Activated CD4-positive, alpha-beta T cell treated with anti-CD3 and anti-CD28 coated beads, Interleukin-2, amount 50 U/mL, for 1 hour (primary cell): Measurements from ENCODE around the gene OAS1.
"Not testable (repeated sequence)": the region's sequence is repeated elsewhere in the genome, so short reads cannot be mapped to it uniquely, and the experiment has no call there.

ENCODE experiments used
- DNase-seq: peaks from one replicate; pipeline ENCODE4 v3.0.0-alpha.2; 2020

The OAS1 gene

GRCh38 chr12:112937741-112938719, 31.3 kb downstream of the OAS1 start, which contains the start of gene OAS3:
TSS of gene OAS3 (plus strand) at chr12:112938474. CDS start at chr12:112938531, 57 bp downstream.
- DNase-seq: peak; percentile 52

DNA sequence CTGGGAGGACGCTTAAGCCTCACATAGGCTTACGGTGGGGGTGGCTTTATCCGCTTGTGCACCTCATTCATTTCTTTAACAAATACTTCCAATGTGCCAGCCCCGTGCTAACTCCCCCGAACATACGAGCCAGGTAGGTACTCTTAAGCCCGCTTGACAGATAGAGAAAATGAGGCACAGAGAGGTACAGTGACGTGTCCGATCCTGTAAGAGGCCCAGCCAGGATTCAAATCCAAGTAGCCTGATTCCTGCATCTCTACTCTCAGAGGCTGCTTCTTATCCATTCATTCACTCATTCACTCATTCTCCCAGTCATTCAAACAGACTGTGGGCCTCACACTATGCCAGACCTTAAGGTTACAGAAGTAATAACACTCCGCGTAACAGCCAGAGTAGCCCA, 32.0 kb downstream of the OAS1 start:
- DNase-seq: no peak

GRCh38 chr12:112939761-112940381, 33.1 kb downstream of the OAS1 start:
- DNase-seq: no peak

DNA sequence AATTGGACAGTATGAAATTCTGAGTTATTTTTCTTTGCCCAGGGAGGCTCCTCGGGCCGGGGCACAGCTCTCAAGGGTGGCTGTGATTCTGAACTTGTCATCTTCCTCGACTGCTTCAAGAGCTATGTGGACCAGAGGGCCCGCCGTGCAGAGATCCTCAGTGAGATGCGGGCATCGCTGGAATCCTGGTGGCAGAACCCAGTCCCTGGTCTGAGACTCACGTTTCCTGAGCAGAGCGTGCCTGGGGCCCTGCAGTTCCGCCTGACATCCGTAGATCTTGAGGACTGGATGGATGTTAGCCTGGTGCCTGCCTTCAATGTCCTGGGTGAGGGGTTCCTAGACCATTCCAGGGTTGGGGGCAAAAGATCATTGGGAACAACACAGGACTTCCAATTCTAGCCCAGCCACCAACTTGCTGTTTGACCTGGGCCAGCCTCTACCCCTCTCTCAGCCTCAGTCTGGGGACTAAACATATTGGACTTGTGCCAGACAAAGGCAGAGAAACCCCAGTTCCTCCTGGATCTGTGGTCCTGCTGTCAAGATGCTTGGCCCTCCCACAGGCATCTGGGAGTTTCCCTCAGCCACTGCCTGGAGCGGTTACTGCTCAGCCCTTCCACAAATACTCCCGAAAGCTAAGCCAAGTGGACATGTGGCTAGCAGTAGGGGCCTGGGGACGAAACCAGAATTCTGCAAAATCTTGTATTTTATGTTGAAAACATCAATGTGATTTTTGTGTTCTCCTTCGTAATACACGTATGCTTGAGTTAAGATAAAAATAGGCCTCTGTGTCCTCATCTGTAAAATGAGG, 35.0 kb downstream of the OAS1 start:
- DNase-seq: no peak

GRCh38 chr12:112942572-112942971, 35.8 kb downstream of the OAS1 start:
- DNase-seq: no peak

- no peak for DNase-seq
Measured at GRCh38 chr12:112944024-112944690, 37.4 kb downstream of the OAS1 start.

DNA sequence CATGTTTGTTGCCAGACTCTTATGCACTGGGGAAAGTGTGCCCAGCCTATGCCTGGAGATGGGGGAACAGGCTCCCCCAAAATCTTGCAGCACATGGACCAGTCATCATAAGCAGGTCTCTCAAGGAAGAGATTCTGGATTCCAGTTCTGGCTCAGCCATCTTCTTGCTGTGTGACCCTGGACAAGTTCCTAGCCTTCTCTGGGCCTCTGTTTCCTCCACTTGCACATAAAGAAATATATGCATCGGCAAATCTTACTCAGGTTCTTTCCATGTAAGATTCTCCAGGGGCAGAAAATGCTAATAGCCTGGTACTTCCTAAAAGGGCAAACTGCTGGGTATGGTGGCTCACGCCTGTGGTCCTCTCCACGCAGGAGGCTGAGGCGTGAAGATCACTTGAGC, 38.8 kb downstream of the OAS1 start:
- no peak for DNase-seq

- DNase-seq: no peak
Measured at GRCh38 chr12:112946236-112947000, 39.7 kb downstream of the OAS1 start.

DNA sequence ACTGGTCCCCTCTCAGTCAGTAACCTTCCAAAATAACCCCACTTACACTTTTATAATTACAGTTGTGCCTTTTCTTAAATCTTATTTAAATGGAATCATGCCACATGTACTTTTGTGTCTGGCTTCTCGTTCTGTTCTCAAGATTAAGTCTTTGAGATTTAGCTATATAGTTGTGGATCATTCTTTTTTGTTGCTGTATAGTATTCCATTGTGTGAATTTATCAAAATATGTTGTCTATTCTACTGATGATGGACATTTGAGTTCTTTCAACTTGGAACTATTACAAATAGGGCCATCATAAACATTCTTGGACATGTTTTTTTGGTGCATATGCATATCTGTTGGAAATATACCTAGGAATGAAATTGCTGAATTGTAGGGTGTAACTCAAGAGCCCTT, 40.6 kb downstream of the OAS1 start:
- no peak for DNase-seq

DNA sequence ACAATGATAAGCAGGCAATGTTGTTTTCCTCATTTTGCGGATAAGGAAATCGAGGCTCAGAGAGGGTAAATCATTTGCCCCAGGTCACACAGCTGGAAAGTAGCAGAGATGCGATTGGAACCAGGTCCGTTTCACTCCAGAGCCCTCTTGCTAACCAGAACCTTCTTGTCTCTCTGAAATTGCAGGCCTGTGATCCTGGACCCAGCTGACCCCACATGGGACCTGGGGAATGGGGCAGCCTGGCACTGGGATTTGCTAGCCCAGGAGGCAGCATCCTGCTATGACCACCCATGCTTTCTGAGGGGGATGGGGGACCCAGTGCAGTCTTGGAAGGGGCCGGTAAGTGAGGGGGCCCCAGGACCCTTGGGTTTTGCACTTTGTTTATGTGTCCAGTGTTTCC, 41.0 kb downstream of the OAS1 start:
- no peak for DNase-seq

DNA sequence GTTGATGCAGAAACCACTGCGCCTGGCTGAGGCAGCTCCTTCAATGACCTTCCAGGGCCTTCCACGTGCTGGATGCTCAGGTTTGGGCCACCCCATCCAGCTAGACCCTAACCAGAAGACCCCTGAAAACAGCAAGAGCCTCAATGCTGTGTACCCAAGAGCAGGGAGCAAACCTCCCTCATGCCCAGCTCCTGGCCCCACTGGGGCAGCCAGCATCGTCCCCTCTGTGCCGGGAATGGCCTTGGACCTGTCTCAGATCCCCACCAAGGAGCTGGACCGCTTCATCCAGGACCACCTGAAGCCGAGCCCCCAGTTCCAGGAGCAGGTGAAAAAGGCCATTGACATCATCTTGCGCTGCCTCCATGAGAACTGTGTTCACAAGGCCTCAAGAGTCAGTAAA, 42.0 kb downstream of the OAS1 start:
- DNase-seq: no peak

DNA sequence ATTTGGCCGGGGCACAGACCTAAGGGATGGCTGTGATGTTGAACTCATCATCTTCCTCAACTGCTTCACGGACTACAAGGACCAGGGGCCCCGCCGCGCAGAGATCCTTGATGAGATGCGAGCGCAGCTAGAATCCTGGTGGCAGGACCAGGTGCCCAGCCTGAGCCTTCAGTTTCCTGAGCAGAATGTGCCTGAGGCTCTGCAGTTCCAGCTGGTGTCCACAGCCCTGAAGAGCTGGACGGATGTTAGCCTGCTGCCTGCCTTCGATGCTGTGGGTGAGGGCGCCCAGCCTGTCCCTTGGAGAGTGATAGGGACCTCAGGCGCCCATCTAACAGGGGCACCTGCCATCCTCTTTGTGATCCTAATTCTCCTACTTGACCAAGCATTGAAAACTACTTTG, 43.9 kb downstream of the OAS1 start:
- no peak for DNase-seq

GRCh38 chr12:112957125-112957524, 50.4 kb downstream of the OAS1 start:
- DNase-seq: not testable (repeated sequence)

DNA sequence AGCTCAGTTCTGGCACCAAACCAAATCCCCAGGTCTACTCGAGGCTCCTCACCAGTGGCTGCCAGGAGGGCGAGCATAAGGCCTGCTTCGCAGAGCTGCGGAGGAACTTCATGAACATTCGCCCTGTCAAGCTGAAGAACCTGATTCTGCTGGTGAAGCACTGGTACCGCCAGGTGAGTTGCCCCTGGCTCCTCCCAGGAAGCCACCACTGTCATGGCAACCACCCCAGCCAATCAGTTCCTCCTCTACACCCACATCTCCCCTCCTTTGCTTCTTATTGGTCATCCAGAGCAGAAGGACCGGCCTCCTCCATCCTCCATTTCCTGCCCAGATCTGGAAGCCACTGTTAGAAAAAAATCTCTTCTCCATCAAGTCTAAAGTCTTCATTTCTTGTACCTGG, 54.3 kb downstream of the OAS1 start:
- no peak for DNase-seq

GRCh38 chr12:112961536-112961935, 54.8 kb downstream of the OAS1 start:
- no peak for DNase-seq

- DNase-seq: no peak
Measured at GRCh38 chr12:112962561-112962960, 55.8 kb downstream of the OAS1 start.

DNA sequence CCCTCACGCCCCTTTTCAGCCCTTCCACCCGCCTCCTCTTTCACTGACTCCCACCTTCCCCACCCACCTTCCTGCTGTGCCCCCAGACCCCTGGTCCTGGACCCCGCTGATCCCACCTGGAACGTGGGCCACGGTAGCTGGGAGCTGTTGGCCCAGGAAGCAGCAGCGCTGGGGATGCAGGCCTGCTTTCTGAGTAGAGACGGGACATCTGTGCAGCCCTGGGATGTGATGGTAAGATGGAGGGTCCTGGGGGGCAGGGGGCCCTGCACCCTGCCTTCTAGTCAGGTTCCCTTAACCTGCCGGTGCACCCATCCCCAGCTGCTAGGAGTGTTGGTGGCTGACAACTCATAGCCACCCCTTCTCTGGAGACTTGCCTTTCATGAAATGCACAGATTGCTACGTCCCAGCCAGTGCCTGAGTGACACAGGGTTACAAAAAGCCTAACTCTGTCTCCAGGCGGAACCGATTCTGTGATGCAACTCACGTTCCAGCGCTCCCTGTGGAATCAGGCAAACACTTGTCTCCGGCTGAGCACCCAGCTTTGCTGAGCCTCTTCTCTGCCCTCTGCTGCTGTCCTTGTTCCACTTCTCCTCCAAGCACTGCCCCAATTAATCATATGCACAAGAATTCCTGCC, 56.6 kb downstream of the OAS1 start:
- no peak for DNase-seq

- DNase-seq: no peak
Measured at GRCh38 chr12:112964067-112964670, 57.4 kb downstream of the OAS1 start.

DNA sequence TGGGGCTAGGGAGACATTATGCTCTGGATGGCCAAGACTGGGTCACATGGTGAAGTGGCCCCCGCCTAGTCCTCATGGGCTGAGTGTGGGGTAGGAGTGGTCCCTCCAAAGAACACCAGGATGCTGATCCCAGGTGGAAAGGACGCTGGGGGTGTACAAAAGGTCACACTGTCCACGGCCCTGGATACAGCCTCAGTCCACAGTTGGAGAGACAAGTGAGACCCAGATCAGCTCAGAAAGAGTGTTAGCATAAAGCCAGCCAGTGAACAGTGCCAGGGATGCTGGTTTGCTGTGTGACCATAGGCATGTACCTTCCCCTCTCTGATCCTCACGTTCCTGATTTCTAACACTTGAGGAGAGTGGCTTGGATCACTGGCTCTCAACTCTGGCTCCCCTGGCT, 58.2 kb downstream of the OAS1 start:
- DNase-seq: no peak

- DNase-seq: no peak
Measured at GRCh38 chr12:112965643-112966042, 58.9 kb downstream of the OAS1 start.

- DNase-seq: no peak
Measured at GRCh38 chr12:112967306-112967705, 60.5 kb downstream of the OAS1 start.
